GM21786 (cell line): ENCODE data around the gene SRGAP1.
"Not testable (repeated sequence)": the region's sequence is repeated elsewhere in the genome, so short reads cannot be mapped to it uniquely, and the experiment has no call there.

Experiments
- ATAC-seq: cut with Tn5 transposase; IDR thresholded peaks from one replicate; pipeline ENCODE4 v1.9.1; 2021; ENCODE audit not compliant: unreplicated experiment

The SRGAP1 gene

GRCh38 chr12:64186789-64187188 lies 342.3 kb downstream of the SRGAP1 start:
- peak; percentile 90 for ATAC-seq

- ATAC-seq: no peak
Observed at GRCh38 chr12:64187370-64187769, 342.9 kb downstream of the SRGAP1 start.

GRCh38 chr12:64187794-64188193 lies 343.3 kb downstream of the SRGAP1 start:
- no peak for ATAC-seq

- ATAC-seq: no peak
Observed at GRCh38 chr12:64189530-64189929, 345.0 kb downstream of the SRGAP1 start.

- no peak for ATAC-seq
Observed at GRCh38 chr12:64190140-64190539, 345.6 kb downstream of the SRGAP1 start.

GRCh38 chr12:64192644-64193444 lies 348.3 kb downstream of the SRGAP1 start:
- ATAC-seq: peak; percentile 89

- no peak for ATAC-seq
Observed at GRCh38 chr12:64193931-64194330, 349.4 kb downstream of the SRGAP1 start.

- ATAC-seq: no peak
Observed at GRCh38 chr12:64194333-64195149, 350.0 kb downstream of the SRGAP1 start.

GRCh38 chr12:64195841-64196240 lies 351.3 kb downstream of the SRGAP1 start:
- not testable (repeated sequence) for ATAC-seq

- no peak for ATAC-seq
Observed at GRCh38 chr12:64203036-64203435, 358.5 kb downstream of the SRGAP1 start.

- no peak for ATAC-seq
Observed at GRCh38 chr12:64203775-64204174, 359.3 kb downstream of the SRGAP1 start.

GRCh38 chr12:64205542-64205941 lies 361.0 kb downstream of the SRGAP1 start:
- no peak for ATAC-seq

- ATAC-seq: no peak
Observed at GRCh38 chr12:64207453-64207852, 363.0 kb downstream of the SRGAP1 start.
